HG03342 (cell line): ENCODE measurements around the gene USP2.
A peak's percentile ranks its signal among the peaks of the same experiment; 100 is the strongest.

Experiments
- ATAC-seq: cut with Tn5 transposase; IDR thresholded peaks from one replicate; pipeline ENCODE4 v1.9.1; 2021; ENCODE audit warnings: mild to moderate bottlenecking, moderate library complexity; ENCODE audit not compliant: unreplicated experiment

The USP2 gene

GRCh38 chr11:119323532-119324033 is 57.9 kb downstream of the USP2 start:
- ATAC-seq: no peak

GRCh38 chr11:119322921-119323531 is 58.5 kb downstream of the USP2 start:
- no peak for ATAC-seq

- ATAC-seq: no peak
Measured at GRCh38 chr11:119322360-119322739, 59.1 kb downstream of the USP2 start.

- ATAC-seq: peak; percentile 55
Measured at GRCh38 chr11:119320776-119321524, 60.5 kb downstream of the USP2 start.

GRCh38 chr11:119320240-119320775 is 61.2 kb downstream of the USP2 start:
- ATAC-seq: no peak

- no peak for ATAC-seq
Measured at GRCh38 chr11:119319700-119320239, 61.7 kb downstream of the USP2 start.

GRCh38 chr11:119319136-119319699 is 62.3 kb downstream of the USP2 start:
- no peak for ATAC-seq

- no peak for ATAC-seq
Measured at GRCh38 chr11:119318240-119319135, 63.0 kb downstream of the USP2 start.

GRCh38 chr11:119317592-119318239 is 63.8 kb downstream of the USP2 start:
- no peak for ATAC-seq

GRCh38 chr11:119316729-119317591 is 64.5 kb downstream of the USP2 start, which contains the start of gene MCAM:
Gene MCAM (minus strand): TSS chr11:119317130. CDS start chr11:119317101, 29 bp downstream.
- ATAC-seq: no peak

GRCh38 chr11:119316016-119316728 is 65.3 kb downstream of the USP2 start:
- no peak for ATAC-seq

- ATAC-seq: no peak
Measured at GRCh38 chr11:119315131-119316015, 66.1 kb downstream of the USP2 start.

GRCh38 chr11:119314726-119315125 is 66.8 kb downstream of the USP2 start:
- no peak for ATAC-seq

- no peak for ATAC-seq
Measured at GRCh38 chr11:119310682-119311052, 70.8 kb downstream of the USP2 start.

GRCh38 chr11:119309953-119310681 is 71.4 kb downstream of the USP2 start:
- ATAC-seq: no peak

- ATAC-seq: no peak
Measured at GRCh38 chr11:119309411-119309810, 72.1 kb downstream of the USP2 start.

- ATAC-seq: no peak
Measured at GRCh38 chr11:119307974-119308373, 73.5 kb downstream of the USP2 start.
